GM18511 (cell line): Measurements from ENCODE around the gene METTL6.
"Not testable (repeated sequence)": the region's sequence is repeated elsewhere in the genome, so short reads cannot be mapped to it uniquely, and the experiment has no call there.

Experiments
- ATAC-seq: cut with Tn5 transposase; IDR thresholded peaks from one replicate; pipeline ENCODE4 v1.9.1; 2021; ENCODE audit warnings: mild to moderate bottlenecking, moderate library complexity; ENCODE audit not compliant: unreplicated experiment

Gene METTL6

DNA sequence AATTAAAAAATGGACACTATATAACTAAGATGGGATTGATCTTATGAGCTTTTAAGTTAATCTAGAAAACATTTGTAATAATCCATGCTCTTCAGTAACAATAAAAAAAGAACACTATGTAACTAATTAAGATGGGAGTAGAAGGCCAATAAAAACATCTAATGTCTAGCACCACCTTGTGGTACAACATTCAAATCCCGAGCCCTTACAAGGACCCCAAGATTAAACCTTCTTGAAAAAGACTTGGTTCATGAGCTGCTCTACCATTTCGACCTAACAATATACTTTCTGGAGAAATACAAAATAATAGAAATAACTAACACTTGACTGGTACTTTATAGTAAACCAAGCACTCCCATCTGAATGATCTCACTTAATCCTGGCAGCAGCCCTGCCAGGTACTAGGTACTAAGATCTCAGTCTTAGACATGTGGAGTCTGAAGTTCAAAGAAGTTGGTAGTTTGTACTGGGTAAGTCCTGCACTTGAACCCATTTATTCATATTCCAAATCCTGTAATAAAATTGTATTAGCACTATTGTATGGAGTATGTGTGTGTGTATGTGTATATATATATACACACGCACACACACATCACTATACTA is 21.8 kb downstream of the METTL6 start:
- peak; percentile 48 for ATAC-seq

DNA sequence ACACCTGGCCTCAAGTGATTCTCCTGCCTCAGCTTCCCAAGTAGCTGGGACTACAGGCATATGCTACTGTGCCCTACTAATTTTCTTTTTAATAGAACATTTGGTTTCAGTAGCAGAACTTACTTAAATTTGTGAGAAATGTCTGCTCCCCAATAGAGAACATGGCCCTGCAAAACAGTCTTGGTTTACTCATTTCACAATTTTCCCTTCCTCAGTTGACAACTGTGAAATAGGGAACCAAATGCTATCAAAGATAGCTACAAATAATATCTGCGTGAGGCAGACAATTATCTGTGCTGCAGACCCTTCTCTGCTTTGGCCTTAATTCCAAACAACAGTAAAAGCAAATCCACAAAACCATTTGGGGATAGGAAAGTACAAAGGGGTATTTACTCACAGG is 22.6 kb downstream of the METTL6 start:
- no peak for ATAC-seq

DNA sequence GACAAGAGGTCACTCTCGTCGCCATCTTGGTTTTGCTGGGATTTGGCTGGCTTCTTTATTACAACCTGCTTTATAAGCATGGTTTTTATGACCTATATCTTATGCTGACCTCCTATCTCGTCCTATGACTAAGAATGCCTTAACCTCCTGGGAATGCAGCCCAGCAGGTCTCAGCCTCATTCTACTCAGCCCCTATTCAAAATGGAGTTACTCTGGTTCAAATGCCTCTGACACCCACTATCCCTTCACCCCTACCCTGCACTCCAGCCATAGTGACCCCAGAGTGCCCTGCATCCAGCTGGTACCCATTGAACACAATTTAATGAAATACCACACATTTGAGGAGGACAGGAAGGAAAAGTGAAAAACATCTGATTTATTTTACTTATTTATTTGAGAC is 23.4 kb downstream of the METTL6 start:
- no peak for ATAC-seq

DNA sequence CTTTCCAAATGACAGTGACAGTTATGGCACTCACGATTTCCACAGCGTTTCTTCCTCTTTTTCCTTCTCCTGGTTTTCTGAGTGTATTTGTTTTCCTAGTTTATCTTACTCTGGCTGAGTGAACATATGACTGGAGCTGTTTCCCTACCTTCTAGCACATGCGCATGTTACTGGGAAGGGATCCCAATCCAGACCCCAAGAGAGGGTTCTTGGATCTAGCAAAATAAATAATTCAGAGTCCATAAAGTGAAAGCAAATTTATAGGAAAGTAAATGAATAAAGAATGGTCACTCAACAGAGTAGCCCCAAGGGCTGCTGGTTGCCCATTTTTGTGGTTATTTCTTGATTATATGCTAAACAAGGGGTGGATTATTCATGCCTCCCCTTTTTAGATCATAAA is 23.8 kb downstream of the METTL6 start:
- ATAC-seq, result no peak

DNA sequence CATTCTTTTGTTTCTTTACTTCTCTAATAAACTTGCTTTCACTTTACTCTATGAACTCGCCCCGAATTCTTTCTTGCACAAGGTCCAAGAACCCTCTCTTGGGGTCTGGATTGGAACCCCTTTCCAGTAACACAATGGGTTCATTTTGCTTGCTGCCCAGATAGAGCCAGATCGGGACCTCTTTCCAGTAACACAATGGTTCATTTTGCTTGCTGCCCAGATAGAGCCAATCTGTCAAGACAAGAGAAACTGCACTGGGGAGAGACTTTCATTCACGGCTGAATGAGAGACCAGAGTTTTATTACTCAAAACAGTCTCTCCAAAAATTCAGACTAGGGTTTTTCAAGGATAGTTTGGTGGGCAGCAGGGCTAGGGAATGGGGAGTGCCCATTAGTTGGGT is 25.4 kb downstream of the METTL6 start:
- no peak for ATAC-seq

DNA sequence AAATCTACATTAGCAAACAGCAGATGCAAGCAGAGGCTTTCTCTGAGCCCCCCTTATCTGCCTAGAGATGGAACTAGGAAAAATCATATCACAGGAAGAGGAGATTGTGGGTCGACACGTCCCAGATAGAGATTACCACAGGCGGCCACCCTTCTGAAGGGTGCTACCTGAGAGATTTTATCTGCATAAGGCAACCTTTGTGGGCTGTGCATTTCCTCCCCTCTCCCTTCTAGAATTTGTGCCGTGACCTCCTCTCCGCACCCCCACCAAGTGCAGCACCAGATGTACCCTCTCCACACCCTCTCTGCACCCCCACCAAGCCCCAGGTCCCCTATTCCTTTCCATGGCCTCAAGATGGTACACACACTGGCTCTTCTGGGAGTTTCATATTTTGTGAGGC is 27.4 kb downstream of the METTL6 start:
- ATAC-seq, result no peak

DNA sequence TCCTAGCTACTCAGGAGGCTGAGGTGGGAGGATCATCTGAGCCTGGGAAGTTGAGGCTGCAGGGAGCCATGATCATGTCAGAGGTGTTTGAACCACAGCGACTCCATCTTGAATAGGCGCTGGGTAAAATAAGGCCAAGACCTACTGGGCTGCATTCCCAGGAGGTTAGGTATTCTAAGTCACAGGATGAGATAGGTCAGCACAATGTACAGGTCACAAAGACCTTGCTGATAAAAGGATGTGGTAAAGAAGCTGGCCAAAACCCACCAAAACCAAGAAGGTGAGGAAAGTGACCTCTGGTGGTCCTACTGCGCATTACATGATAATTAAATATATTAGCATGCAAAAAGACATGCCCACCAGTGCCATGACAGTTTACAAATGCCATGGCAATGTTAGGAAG is 28.6 kb downstream of the METTL6 start:
- ATAC-seq, result not testable (repeated sequence)

DNA sequence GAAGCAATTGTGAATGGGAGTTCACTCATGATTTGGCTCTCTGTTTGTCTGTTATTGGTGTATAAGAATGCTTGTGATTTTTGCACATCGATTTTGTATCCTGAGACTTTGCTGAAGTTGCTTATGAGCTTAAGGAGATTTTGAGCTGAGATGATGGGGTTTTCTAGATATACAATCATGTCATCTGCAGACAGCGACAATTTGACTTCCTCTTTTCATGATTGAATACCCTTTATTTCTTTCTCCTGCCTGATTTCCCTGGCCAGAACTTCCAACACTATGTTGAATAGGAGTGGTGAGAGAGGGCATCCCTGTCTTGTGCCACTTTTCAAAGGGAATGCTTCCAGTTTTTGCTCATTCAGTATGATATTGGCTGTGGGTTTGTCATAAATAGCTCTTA is 34.1 kb downstream of the METTL6 start:
- not testable (repeated sequence) for ATAC-seq

DNA sequence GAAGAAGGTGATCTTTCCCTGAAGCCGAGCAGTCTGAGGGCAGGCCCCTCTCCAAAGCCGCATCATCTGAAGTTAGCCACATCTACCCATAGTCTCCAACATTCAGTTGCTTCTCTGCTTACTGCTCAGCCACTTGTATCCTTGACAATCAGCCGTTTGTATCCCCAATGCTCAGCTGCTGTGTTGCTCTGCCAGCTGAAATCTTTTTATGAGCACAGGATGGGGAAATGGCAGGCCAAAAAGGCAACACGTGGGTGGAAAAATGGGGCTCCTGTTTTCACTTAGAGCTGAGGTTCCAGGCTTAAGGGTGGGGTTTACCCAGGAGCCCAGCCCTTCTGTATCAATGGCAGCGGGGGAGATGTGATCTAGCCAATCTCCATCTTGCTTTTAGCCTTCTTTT is 36.3 kb downstream of the METTL6 start:
- no peak for ATAC-seq

DNA sequence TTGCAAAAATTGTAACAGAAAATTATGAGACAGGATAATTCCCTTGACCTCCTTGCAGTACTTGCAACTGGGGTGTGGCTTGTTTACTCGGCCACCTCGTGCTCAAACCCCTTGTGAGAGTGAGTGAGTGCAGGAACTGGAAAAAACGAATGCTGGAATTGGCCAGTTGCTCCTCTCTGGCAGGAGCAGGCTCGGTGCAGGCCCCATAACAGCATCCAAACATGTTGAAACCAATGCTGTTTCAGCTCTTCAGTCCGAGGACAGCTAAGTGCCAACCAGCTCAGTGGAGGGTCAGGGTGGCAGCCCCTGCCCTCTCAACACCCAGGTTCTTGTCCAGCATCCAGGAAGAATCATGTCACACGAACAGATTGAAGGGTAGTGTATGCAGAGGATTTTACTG is 36.9 kb downstream of the METTL6 start:
- ATAC-seq, result no peak

DNA sequence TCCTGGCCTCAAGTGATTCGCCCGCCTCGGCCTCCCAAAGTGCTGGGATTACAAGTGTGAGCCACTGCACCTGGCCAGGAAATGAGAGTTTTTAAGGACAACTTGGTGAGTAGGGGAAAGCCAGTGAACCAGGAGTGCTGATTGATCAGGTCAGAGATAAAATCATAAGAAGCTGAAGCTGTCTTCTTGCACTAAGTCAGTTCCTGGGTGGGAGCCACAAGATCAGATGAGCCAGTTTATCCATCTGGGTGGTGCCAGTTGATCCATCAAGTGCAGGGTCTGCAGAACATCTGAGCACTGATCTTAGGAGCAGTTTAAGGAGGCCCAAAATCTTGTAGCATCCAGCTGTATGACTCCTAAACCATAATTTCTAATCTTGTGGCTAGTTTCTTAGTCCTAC is 39.0 kb downstream of the METTL6 start:
- ATAC-seq, result not testable (repeated sequence)

DNA sequence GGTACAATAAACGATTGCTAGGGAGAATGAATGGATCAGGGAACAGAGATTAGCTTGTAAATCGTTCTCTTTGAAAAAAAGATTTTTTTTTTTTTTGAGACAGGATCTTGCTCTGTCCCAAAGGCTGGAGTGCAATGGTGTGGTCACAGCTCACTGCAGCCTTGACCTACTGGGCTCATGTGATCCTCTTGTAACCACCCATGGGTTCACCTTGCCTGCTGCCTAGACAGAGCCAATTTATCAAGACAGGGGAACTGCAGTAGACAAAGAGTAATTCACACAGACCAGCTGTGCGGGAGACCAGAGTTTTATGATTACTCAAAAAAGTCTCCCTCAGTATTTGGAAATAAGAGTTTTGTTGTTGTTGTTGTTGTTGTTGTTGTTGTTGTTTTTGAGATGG is 39.6 kb downstream of the METTL6 start:
- ATAC-seq, result no peak

DNA sequence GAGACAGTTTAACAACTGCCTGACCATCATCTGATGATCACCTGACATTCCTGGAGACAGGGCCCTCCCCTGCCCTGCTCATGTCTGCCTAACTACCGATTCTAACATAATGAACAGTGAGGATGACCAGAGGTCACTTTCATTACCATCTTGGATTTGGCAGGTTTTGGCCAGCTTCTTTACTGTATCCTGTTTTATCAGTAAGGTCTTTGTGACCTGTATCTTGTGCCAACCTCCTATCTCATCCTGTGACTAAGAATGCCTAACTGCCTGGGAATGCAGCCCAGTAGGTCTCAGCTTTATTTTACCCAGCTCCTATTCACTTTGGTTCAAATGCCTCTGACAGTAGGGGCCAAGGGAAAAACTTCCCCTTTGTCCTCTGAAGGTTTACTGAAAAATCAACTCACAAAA is 40.2 kb downstream of the METTL6 start:
- ATAC-seq, result no peak

DNA sequence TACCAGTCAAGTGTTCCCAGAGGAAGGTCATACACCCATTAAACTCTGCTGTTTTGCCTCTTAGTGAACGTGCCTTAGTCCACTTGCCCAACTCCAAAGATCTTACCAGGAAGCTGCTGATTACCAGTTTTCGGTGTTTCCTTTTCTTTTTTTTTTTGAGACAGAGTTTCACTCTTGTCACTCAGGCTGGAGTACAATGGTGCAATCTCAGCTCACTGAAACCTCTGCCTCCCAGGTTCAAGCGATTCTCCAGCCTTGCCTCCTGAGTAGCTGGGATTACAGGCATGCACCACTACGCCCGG is 40.7 kb downstream of the METTL6 start:
- not testable (repeated sequence) for ATAC-seq

DNA sequence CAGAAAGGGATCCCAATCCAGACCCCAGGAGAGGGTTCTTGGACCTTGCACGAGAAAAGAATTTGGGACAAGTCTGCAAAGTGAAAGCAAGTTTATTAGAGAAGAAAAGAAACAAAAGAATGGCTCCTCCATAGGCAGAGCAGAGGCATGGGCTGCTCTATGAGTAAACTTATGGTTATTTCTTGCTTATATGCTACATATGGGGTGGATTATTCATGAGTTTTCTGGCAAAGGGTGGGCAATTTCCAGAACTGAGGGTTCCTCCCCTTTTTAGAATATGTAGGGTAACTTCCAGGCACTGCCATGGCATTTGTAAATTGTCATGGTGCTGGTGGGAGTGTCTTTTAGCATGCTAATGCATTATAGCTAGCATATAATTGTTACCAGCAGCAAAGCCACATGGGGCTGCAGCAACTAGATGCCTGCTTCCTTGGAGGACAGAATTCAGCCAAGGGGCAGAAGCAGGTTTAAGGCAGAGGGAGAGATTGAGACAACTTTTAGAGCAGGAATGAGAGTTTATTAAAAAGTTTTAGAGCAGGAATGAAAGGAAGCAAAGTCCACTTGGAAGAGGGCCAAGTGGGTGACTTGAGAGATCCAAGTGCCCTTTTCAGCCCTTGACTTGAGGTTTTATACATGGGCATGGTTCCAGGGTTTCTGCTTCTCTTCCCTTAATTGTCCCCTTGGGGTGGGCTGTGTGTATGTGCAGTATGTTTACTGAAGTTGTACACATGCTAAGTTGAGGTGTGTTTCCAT is 41.3 kb downstream of the METTL6 start:
- no peak for ATAC-seq

DNA sequence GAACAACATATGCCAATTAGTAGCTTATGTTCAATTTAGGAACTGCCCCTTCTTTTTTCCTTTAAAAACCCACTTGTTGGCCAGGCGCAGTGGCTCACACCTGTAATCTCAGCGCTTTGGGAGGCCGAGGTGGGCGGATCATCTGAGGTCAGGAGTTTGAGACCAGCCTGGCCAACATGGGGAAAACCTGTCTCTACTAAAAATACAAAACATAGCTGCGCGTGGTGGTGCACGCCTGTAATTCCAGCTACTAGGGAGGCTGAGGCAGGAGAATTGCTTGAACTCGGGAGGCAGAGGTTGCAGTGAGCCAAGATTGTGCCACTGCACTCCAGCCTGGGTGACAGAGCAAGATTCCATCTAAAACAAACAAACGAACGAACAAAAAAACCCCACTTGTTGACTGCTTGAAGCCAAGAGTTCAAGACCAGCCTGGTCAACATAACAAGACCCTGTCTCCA is 42.1 kb downstream of the METTL6 start:
- peak; percentile 18 for ATAC-seq

DNA sequence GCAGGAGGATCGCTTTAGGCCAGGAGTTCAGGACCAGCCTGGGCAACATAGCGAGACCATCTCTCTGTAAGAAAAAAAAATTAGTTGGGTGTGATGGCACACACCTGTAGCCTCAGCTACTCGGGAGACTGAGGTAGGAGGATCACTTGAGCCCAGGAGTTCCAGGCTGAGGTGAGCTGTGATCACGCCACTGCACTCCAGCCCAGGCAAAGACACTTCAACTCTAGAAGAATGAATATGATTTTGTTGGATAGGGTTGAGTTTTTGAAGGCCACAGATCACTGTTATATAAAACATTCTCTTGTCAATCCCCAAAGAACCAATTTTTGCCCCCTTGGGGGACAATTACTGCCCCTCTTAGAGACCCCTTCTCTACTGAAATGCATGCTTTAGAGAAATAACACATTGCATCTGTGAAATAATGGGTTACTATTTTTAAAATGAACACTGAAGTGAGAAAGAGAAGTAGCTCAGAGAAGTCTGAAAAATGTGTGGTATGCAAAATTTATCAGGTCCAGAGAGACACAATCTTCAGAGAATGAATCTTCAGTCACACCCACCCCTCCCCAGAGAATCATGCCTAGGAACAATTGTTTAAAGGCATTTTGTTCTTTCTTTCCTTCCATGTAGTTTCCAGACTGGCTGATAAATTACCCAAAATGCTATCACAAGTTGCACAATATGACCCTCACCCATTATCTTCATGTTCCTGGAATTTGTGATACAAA is 42.7 kb downstream of the METTL6 start:
- peak; percentile 92 for ATAC-seq

DNA sequence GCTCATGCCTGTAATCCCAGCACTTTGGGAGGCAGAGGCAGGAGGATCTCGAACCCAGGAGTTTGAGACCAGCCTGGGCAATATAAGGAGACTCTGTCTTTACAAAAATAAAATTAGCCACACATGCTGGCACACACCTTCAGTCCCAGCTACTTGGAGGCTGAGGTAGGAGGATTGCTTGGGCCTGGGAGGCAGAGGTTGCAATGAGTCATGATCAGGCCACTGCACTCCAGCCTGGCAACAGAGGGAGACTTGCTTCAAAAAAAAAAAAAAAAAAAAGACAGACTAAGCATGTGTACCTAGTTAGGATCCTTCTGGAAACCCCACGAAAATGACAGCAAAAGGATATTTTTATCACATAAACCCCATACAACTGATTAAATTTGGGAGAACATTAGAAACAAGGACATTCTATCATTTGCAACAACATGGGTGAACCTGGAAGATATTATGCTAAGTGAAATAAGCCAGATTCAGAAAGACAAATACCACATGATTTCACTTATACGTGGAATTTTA is 44.9 kb downstream of the METTL6 start:
- no peak for ATAC-seq

DNA sequence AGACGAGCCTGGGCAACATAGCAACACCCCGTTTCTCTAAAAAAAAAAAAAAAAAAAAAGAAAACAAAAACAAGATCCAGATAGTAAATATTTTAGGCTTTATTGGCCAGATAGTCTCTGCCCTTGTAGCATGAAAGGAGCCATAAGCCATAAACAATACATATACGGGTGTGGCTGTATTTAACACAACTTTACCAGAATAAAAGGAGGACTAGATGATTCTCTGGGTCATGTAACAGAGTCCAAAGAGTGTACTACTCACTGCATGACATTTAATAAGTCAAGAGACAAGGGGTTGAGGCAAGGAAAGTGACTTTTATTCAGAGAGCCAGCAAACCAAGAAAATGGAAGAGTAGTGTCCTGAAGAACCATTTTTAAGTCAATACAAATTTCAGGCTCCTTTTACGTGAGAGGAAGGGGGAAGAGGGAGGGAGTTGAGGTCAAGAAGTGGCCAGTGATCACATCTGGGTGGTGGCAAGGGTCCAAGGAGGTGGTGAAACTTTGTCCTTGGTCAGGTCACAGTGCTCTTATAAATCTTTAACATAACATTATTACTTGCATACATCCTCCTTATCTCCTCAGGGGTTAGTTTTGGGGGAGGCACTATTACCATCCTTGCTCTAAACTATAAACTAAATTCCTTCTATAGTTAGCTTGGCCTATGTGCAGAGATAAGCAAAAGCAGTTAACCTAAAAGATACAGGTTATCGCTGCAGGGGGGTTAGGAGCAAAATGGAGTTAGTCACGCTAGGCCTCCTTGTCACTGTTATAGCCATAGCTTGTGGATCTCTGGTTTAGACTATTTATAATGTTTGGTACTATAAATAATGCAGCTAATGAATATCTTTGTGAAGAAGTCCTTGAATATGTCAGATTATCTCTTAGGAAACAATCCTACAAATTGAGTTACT is 46.1 kb downstream of the METTL6 start:
- ATAC-seq, result no peak

DNA sequence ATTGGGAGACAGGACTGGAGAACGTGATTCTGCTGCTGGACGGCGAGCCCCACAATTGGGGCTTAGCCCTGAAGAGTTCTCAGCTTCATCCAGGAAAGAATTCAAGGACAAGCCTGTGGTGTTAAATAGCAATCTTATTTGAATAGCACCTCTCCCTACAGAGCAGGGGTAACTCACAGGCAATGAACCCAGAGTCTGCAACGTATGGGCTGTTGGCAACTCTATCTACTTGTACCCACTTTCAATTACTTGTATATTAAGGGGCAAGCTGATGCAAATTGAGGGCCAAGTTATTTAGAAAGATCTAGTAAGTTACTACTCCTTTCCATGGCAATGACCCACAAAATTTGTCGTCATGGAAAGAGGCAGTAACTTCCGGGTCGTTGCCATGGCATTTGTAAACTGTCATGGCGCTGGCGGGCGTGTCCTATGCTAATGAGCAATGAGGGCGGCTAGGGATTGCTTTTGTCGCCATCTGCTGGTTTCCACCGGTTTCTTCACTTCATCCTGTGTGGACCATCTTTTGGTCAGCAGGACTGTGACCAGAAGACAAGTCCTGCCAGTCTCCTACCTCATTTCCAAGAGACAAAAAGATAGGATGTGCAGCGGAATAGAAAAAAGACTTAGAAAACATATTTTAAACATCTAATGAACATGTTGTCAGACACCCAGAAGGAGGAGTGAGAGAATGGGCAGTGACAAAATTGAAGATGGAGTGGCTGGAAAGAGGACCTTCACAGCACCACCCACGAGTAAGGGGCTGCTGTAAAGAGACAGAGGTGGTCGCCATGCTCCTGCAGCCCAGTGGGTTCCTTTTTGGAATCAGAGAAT is 49.2 kb downstream of the METTL6 start:
- peak; percentile 86 for ATAC-seq
